GM18526 (cell line): ENCODE measurements around the gene RNASE8.

Experiments
- POLR2A ChIP-seq: IDR thresholded peaks from 3 replicates; pipeline ENCODE4 v1.6.1; 2011; ENCODE audit not compliant: insufficient read length; ENCODE audit errors: extremely low read depth

RNASE8 gene

GRCh38 chr14:21087294-21088091 lies 29.9 kb downstream of the RNASE8 start:
- TF ChIP-seq POLR2A = no peak

- TF ChIP-seq POLR2A = no peak
These were observed 31.1 kb downstream of the RNASE8 start for GRCh38 chr14:21088687-21089086.

DNA sequence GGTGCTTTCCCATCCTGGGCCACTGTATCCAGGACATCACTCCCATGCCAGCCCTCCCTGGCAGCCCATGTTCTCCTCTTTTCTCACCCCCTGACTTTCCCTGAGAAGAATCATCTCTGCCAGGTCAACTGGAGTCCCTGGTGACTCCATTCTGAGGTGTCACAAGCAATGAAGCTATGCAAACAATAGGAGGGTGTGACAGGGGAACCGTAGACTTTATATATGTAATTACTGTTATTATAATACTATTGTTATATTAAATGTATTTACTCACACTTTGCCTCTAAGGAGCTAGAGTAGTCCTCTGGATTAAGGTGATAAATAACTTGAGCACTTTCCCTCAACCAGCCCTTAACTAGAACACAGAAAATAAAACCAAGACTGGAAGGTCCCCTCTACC lies 31.6 kb downstream of the RNASE8 start:
- TF ChIP-seq POLR2A = no peak

DNA sequence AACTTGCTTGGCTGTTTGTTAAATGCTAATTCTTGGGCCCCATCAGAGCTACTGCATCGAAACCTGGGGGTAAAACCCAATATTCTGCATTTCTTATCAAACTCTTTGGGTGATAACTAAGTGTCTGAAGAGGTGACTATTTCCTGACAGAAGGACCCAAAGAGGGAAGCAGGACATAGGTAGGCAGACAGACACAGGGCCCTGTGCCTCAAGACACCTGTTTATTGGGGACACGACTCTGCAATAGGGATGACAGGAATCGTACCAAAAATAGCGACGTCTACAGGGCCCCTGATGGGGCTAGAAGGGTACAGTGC lies 32.2 kb downstream of the RNASE8 start:
- no peak for TF ChIP-seq POLR2A

GRCh38 chr14:21090194-21090939 lies 32.7 kb downstream of the RNASE8 start:
- no peak for TF ChIP-seq POLR2A

- TF ChIP-seq POLR2A = no peak
These were observed 33.5 kb downstream of the RNASE8 start for GRCh38 chr14:21090940-21091663.

DNA sequence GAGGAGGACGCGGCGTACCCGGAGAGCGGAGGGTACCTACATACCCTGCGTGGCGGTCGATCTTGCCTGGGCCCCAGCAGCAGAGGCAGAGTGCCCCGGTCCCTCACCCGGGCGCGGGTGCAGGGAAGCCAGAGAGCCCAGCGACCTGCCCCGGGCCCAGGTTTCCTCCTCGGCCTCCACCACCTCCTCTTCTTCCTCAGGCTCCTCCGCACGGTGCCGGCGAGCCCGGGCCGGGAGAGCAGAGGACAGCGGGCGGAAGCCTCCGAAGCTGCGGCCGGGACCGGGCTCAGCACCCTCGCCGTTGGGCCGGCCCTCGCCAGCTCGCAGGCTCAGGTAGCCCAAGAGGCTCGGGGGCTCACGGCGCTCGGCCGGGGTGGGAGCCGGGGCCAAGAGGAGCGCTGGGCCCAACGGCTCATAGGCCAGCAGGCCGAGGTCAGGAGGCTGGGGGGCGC lies 34.2 kb downstream of the RNASE8 start:
- no peak for TF ChIP-seq POLR2A

DNA sequence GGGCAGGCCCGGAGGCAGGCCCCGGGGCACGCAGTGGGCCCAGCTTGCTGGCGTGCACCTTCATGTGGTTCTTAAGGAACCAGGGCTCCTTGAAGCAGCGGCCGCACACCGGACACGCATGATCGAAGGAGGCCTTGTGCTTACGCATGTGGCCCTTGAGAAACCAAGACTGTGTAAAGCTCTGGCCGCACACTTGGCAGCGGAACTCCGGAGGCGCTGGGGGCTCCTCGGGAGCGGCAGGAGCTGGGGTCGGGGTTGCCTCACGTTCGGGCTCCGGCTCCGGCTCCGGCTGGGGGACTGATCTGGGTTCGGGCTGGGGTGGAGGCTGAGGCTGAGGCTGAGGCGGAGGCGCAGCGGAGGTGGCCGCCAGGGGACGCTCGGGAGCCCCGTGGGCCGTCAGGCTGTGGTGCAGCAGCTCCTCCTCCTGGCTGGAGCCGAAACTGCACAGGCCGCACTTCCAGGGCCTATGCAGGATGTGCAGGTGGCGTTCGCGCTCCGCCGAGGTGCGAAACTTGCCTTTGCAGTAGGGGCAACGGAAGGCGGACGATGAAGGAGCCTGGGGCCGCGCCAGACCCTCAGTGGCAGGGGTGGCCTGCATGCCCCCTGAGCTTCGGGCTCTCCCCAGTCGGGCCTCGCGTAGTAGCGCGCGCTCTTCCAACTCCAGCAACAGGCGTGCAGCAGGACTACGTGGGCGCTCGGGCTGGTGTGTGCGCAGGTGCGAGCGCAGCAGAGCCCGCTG lies 34.8 kb downstream of the RNASE8 start:
- no peak for TF ChIP-seq POLR2A

DNA sequence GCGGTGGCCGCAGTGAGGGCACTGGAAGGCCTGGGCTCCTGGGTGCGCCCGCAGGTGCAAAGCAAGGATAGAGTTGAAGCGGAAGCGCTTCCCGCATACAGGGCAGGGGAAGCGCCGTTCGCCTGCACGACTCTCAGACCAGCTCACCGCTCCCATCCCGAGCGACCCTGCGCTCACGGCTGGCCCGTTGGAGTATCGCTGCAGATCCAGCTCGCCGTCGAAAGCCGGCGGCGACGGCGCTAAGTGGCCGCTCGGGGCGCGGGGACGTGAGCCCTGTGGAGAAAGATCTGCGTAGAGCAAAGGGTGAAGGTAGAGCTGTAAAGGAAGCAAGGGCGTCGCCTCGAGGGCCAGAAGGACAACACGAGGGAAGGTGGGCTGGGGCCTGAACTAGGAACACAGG lies 35.4 kb downstream of the RNASE8 start:
- no peak for TF ChIP-seq POLR2A

DNA sequence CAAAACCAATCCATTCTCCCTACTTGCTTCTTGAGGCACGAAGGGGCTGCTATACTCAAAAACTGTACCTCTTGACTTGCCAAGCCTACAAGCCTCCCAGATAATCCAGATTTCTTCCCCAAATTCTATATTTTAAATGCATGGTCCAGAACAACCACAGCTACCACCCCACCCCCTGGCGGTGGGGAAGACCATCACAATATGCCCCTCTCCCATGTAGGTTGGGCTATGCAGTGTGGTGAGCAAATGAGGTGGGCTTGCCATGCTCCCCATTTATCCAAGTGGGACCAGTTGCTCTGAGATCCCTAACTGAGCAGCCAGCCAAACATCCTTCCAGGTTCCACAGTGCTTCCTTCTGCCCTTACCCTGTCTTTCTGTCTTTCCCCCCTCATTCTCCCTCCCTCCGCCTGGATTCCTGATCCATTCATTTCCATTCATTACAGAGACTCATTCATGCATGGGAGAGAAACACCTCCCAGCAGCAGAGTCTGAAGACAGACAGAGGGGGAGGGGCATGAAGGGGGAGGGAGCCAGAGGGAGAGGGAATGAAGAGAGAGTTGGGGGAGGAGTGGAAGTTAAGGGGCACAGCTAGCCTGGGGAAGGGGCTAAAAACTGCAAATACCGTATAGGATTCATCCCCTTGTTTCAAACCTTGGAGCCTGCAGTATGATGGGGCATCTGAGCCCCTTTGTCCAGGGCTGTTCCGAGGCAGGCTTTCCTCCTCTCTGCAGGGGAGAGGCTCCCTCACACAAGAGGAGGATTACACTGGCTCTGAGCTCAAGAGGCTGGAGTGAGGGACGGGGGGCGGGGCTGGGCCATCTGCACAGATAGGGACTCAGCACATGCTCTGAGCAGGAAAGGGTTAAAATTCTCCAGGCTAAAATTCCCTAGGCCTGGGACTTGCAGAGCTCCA lies 36.4 kb downstream of the RNASE8 start:
- no peak for TF ChIP-seq POLR2A

DNA sequence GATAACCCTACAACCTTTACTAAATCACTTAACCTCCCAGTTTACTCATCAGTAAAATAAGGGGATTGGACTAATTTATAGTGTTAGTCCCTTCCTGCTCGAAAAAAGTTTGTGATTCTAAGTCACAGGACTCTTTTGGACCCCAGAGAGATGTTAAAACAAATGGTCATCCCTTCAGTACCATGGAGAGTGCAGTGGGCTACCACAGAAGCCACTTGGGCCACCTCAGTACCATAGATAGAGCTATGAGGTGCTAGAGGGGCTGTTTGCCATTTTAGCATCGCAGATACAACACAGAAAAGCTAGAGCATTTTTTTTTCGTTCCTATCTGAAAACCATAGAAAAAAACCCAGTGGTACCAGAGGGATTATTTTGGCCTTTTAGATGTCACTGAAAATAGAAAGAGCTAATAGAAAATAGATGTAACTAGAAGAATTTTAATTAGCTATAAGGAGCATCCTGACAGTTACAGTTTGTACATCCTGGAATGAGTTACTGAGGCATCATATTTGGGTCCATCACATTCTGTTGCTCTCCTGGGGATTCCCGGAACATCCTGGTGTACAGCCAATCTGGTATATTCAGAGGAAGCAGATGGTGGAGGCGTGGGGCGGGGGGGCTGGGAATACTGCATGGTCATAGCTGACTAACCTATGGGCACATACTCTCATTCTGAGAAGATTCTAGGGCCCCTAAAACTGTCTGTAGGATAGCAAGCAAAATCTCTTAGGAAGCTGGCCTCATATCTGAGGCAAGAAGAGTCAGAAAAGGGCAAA lies 38.0 kb downstream of the RNASE8 start:
- TF ChIP-seq POLR2A = no peak

- TF ChIP-seq POLR2A = no peak
These were observed 38.8 kb downstream of the RNASE8 start for GRCh38 chr14:21096438-21096837.

- TF ChIP-seq POLR2A = no peak
These were observed 39.5 kb downstream of the RNASE8 start for GRCh38 chr14:21096978-21097635.

GRCh38 chr14:21097636-21098075 lies 40.0 kb downstream of the RNASE8 start:
- no peak for TF ChIP-seq POLR2A
